Ramos (cell line): ENCODE results near the gene LYPD5.

ENCODE experiments used
- in situ Hi-C: fragments of 300-500 bp; cut with MboI; formaldehyde crosslinking; loops from one replicate; pipeline ENCODE4 v1.14.3; 2022; ENCODE audit warnings: low sequenced_read_pairs; ENCODE audit not compliant: unreplicated experiment

LYPD5 gene

GRCh38 chr19:43779820-43780219, 22.4 kb downstream of the LYPD5 start:
- in situ Hi-C loops, result no loop called here

- in situ Hi-C loops, result no loop called here
Measured at GRCh38 chr19:43779147-43779819, 23.0 kb downstream of the LYPD5 start.

GRCh38 chr19:43778651-43779050, 23.6 kb downstream of the LYPD5 start:
- in situ Hi-C loops, result no loop called here

DNA sequence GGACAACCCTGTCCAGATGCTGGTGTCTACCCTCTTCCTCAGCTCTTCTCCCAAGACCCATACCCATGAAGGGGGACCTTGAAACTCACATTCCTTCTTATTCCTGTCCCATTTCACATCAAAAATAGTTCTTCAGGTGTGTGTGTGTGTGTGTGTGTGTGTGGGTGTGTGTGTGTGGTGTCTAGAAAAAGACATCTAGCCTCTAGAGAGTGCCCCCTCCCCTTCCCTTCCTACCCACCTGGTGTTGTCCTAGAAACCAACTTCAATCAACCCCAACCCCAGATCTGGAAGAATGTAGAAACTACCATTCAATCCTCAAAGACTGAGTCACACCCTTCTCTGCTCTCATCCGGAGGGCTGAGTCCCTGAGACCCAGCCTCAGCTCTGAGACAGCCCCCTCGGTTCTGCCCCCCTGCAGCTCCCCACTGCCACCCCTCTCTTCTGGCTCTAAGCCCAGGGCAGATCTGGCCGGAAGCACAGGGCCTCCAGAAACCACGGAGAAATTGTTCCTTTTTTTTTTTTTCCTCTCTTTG, 25.0 kb downstream of the LYPD5 start:
- in situ Hi-C loops, result no loop called here

DNA sequence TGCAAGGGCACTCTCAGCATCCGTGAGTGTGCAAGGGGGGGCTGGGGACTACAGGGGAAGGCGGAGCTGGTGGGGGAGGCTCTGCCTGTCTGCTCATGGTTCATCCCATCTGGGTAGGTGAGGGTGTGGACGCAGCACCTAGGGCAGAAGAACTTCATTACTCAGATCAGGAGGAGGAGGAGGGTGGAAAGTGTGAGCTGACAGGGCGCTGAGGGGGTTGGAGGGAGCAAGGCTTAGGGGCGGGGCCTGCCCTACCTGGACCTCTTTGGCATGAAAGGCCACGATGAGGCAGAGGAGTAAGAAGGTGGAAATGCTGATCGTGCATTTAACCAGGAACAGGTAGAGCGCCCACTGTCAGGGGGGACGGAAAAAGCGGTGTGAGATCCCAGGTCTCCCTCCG, 26.0 kb downstream of the LYPD5 start:
- in situ Hi-C loops, result no loop called here

DNA sequence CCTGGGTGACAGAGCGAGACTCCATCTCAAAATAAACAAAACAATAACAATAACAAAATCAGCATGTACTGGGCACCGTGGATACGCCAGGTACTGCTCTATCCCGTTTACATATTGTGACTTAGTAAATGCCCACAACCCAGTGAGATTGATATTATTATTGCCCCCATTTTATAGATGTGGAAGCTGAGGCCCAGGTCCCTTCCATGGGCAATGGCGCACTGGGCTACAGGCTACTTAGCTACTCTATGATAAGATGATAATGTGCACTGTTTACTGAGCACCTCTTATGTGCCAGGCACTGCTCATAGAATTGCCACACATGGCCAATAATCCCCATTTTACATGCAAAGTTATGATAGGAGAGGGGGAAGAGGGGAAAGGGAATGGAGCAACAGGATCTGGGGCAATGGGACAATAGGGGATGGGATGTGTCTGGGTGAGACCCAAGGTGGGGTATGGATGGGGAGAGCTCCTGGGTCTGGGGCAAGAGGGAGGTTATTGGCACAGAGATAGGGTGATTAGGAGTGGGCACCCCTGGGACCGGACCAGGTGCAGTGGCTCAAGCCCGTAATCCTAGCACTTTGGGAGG, 26.9 kb downstream of the LYPD5 start:
- in situ Hi-C loops, result no loop called here

DNA sequence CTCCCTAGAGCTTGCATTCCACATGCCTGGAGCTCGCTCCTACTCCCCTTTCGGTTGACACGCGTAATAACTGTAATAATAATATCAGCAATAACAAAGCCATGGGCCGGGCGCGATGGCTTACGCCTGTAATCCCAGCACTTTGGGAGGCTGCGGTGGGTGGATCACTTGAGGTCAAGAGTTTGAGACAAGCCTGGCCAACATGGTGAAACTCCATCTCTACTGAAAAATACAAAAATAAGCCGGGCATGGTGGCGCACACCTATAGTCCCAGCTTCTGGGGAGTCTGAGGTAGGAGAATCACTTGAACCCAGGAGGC, 27.3 kb downstream of the LYPD5 start:
- in situ Hi-C loops, result loop anchor here (25.0 kb wide), 2 partner anchors 987 to 1287 kb away; no protein-coding TSS in a partner anchor

- in situ Hi-C loops, result loop anchor here (25.0 kb wide), 2 partner anchors 988 to 1288 kb away; no protein-coding TSS in a partner anchor
Measured at GRCh38 chr19:43774103-43774939, 27.9 kb downstream of the LYPD5 start.

DNA sequence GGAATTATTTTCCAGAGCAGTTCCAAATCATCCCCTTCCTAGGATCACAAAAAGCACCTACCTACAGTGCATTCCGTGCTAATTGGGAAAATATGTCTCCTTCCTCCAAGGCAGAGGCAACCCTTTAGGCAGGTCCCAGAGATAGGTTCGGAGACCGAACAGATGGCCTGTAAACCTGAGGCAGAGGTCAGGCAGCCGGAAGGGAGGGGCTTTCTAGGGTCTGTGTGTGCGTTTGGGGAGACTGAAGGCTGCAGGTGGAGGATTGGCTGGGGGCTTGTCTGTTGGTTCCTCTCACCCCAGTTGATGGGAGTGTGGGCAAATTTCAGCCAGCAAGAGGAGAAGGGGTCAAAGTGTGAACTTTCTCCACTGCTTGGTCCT, 28.5 kb downstream of the LYPD5 start:
- in situ Hi-C loops, result loop anchor here (25.0 kb wide), 2 partner anchors 989 to 1289 kb away; no protein-coding TSS in a partner anchor

DNA sequence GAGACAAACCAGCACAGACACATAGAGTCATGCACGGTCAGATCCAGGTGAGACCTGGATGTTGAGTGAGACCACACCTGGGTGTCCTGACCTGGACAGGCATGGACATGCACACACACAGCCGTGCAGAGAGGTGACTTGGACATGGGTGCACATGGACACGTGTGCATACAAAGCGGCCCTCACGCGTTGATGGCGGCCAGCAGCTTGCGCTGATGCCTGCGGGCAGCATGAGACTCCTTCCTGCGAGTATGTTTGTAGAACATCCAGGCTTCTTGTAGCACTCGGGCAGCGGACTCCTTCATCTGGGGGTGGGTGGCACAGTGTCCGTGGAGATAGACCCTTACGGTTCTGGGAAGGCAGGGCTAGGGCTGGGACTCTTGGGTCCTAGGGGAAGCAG, 33.0 kb downstream of the LYPD5 start:
- in situ Hi-C loops, result loop anchor here (25.0 kb wide), 2 partner anchors 993 to 1293 kb away; no protein-coding TSS in a partner anchor

- in situ Hi-C loops, result loop anchor here (25.0 kb wide), 2 partner anchors 994 to 1294 kb away; no protein-coding TSS in a partner anchor
Measured at GRCh38 chr19:43768273-43769050, 33.8 kb downstream of the LYPD5 start.

DNA sequence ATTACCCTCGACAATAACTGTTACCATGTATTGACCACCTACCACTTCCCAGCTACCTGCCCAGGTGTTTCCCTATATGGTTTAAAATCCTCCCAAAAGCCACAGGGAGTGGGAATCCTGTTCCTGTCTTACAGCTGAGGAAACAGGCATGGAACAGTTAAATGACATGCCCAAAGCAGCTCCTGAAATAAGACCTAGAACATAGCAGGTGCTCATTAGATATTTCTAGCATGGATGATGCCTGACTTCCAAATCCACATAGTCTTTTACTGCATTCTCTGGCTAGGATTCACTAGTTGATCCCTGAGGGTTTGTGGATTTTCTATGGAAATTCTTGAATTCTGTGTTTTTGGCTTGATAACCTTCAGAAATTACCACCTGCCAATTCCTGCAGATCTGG, 34.4 kb downstream of the LYPD5 start:
- in situ Hi-C loops, result loop anchor here (25.0 kb wide), 2 partner anchors 994 to 1294 kb away; no protein-coding TSS in a partner anchor

DNA sequence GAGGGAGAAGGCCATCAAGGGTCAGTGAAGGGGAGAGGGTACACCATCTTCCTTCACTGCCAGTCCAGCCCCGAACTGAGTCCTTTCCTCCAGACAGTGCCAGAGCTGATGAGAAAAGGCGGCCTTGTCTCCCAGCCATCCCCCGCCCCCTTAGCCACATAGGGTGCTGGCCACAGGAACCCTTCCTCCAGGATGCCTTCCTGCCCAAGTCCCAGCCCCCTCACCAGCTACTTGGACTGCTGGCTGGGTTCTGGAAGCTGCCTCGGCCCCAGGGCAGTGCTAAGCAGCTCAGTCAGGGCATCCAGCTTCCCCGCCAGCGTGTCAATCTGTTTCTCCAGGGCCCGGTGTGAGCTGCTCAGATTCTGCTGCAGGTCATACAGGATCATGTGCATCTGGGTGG, 34.9 kb downstream of the LYPD5 start:
- in situ Hi-C loops, result loop anchor here (25.0 kb wide), 2 partner anchors 995 to 1295 kb away; no protein-coding TSS in a partner anchor

DNA sequence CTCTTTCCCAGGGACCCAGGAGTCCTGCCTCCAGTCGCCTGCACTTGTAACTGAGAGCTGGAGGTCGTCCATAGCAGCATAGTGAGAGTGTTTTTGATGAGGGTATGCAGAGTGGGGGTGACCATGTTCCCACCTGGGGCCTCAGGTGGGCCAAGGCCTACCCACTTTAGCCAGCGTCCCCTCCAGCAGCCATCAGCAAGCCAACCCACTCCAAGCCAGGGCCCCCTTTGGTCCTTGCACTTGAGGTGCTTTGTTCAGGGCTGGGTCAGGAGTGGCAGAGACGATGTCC, 35.5 kb downstream of the LYPD5 start:
- in situ Hi-C loops, result loop anchor here (25.0 kb wide), 2 partner anchors 996 to 1296 kb away; no protein-coding TSS in a partner anchor

GRCh38 chr19:43765109-43765876, 37.0 kb downstream of the LYPD5 start:
- in situ Hi-C loops, result loop anchor here (25.0 kb wide), 2 partner anchors 997 to 1297 kb away; no protein-coding TSS in a partner anchor

- in situ Hi-C loops, result loop anchor here (25.0 kb wide), 2 partner anchors 998 to 1298 kb away; no protein-coding TSS in a partner anchor
Measured at GRCh38 chr19:43764684-43765083, 37.6 kb downstream of the LYPD5 start.

GRCh38 chr19:43763473-43763939, 38.7 kb downstream of the LYPD5 start:
- in situ Hi-C loops, result loop anchor here (25.0 kb wide), 2 partner anchors 999 to 1299 kb away; no protein-coding TSS in a partner anchor

GRCh38 chr19:43762814-43763213, 39.4 kb downstream of the LYPD5 start:
- in situ Hi-C loops, result loop anchor here (25.0 kb wide), 2 partner anchors 999 to 1299 kb away; no protein-coding TSS in a partner anchor

DNA sequence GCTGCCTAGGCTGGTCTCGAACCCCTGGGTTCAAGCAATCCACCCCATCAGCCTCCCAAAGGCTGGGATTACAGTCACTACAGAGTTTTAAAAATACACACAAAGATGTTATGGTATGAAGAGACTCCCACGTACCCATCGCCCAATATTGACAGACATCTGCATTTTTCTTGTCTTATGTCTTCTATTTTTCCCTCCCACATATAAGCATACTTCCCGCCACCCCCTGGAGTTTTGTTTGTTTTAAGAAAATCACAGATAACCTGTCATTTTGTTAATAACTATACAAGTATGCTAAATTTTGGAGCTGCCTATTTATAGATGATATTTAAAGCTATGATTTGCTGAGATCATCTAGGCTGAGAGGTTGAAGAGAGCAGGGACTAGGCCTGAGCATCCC, 41.3 kb downstream of the LYPD5 start:
- in situ Hi-C loops, result loop anchor here (25.0 kb wide), 2 partner anchors 1001 to 1301 kb away; no protein-coding TSS in a partner anchor
